C1 segment of cervical spinal cord (tissue), 14 donors: ENCODE measurements around the gene TPSAB1.

Source experiments
- DNase-seq, 14 donors: peaks; one replicate each; lab custom pipeline; 2025; lab: John Stamatoyannopoulos, UW

Gene TPSAB1

GRCh38 chr16:1210461-1210860, 30.0 kb upstream of the TPSAB1 start:
- DNase-seq: no peak

DNA sequence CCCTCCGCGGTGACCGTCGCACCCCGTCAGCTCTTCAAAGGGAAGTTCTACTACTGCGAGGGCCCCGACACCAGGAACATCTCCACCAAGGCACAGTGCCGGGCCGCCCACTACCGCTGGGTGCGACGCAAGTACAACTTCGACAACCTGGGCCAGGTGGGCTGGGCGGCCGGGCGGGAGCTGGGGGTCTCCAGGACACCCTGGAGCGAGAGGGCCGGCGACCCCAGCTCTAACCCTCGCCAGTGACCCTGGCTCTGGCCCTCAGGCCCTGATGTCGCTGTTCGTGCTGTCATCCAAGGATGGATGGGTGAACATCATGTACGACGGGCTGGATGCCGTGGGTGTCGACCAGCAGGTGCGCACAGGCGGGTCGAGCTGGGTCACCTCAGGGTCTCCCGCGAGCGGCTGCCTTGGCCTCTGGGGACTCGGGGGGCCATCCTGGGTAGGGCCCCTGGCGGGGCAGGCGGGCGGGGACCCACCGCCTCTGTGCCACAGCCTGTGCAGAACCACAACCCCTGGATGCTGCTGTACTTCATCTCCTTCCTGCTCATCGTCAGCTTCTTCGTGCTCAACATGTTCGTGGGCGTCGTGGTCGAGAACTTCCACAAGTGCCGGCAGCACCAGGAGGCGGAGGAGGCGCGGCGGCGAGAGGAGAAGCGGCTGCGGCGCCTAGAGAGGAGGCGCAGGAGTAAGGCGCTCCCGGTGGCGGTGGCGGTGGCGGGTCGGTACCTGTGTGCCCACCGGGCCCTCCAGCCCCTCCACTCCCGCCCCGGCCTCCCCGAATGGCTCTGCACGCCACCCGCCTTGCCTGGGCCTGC, 28.8 kb upstream of the TPSAB1 start:
- DNase-seq: no peak

- DNase-seq: no peak
Observed at GRCh38 chr16:1212616-1213194, 27.8 kb upstream of the TPSAB1 start.

- no peak for DNase-seq
Observed at GRCh38 chr16:1213231-1213630, 27.3 kb upstream of the TPSAB1 start.

DNA sequence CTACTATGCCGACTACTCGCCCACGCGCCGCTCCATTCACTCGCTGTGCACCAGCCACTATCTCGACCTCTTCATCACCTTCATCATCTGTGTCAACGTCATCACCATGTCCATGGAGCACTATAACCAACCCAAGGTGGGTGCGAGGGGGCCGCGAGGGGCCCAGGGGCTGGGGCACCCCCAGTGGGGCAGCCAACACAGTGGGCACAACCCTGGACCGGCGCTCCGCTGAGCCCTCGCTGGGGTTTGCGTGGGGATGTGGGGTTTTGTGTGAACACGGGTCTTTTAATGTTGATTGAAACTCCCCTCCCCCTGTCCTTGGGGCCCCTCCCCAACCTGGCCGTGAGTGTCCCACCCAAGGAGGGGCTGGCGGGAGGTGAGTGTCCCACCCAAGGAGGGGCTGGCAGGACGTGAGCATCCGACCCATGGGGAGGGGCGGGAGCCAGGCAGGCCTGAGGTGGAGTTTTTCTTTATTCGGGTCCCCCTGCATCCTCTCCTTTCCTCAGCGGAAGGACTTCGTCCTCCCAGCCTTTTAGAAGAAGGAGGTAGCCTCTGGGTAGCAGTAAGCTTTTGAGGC, 26.6 kb upstream of the TPSAB1 start:
- no peak for DNase-seq

GRCh38 chr16:1214719-1215118, 25.8 kb upstream of the TPSAB1 start:
- DNase-seq: no peak

GRCh38 chr16:1215574-1216295, 24.8 kb upstream of the TPSAB1 start:
- no peak for DNase-seq

GRCh38 chr16:1216296-1216619, 24.2 kb upstream of the TPSAB1 start:
- DNase-seq: no peak

DNA sequence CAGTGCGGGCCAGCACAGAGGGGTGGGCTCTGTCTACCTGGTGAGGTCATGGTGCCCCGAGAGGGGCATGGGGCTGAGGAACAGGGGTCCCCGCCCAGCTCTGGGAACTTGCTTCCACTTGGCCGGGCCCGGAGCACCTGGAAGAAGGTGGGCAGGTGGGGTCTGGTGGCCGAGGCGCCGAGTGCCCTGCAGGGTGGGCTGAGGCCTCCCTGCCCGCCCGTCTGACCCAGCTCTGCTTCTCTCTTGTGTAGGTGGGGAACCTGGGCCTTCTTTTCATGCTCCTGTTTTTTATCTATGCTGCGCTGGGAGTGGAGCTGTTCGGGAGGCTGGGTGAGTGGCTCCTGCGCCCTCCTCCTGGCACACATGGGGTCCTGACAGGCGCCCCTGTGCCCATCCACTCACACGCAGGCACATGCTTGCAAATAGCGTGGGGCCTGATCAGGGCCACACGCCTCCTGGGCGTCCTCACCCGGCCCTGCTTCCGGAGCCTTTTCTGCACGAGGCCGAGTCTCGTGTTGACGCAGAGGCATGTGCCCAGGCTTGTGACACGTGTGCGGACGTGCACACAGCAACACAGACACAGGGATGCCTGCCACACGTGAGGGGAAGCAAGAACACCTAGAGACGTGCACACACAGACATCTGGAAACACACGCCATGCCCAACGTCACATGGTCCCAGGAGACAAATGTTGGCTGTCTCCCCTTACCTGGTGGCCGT, 23.7 kb upstream of the TPSAB1 start:
- no peak for DNase-seq

DNA sequence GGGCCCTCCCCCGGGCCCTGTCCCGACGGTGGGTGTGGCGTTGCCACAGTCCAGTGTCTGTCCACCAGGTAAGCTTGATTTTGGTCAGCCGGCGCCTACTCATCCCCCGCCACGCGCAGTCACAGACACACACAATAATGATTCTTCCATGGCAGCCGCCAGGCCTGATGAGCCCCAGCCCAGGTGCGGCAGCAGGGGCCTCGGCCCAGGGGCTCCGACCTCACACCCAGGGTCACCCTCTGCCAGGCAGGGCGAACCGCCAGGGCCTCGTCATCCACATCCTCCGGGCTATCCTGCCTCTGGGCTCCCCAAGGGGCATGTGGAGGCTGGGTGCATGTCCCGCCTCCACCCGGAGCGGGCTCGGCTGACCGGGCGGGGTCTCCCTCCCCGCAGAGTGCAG, 23.0 kb upstream of the TPSAB1 start:
- DNase-seq: no peak

DNA sequence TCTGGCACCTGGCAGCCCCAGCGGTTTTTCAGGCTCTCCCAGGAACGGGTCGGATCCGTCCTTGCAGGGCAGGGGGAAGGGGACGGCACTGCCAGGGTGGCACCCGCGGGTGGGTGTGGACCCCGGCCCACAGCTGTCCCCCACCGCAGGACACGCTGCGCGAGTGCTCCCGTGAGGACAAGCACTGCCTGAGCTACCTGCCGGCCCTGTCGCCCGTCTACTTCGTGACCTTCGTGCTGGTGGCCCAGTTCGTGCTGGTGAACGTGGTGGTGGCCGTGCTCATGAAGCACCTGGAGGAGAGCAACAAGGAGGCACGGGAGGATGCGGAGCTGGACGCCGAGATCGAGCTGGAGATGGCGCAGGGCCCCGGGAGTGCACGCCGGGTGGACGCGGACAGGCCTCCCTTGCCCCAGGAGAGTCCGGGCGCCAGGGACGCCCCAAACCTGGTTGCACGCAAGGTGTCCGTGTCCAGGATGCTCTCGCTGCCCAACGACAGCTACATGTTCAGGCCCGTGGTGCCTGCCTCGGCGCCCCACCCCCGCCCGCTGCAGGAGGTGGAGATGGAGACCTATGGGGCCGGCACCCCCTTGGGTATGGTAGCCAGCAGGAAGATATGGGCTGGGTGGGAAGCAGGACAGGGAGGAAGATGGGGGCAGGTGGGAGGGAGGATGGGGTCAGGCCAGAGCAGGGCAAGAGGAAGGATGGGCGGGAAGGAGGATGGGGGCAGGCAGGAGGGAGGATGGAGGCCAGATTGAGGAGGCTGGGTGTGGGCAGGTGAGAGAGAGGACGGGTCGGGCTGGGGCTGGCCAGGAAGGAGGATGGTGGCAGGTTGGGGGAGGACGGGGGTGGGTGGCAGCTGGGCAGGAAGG, 22.2 kb upstream of the TPSAB1 start:
- DNase-seq: no peak

DNA sequence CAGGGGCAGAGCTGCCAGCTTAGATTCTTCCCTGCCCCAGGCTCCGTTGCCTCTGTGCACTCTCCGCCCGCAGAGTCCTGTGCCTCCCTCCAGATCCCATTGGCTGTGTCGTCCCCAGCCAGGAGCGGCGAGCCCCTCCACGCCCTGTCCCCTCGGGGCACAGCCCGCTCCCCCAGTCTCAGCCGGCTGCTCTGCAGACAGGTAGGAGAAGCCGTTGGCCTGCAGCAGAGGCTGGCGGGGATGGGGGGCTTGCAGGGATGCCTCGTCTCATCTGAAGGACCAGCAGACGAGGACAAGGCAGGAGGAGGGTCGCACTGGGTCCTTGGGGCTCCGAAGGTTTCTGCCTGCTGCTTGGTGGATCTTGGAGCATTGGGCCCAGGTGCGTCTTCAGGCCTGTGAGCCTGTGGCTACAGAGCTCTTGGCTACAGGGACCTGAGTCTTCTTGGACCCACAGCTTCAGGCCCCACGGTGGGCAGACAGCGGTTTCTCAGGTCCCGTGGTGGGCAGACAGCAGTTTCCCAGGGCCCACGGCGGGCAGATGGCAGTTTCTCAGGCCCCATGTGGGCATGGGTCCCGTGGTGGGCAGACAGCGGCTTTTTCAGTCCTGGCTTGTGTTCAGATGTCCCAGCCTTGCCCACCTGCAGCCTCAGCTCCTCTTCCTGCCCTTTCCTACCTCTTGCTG, 21.4 kb upstream of the TPSAB1 start:
- DNase-seq: no peak

DNA sequence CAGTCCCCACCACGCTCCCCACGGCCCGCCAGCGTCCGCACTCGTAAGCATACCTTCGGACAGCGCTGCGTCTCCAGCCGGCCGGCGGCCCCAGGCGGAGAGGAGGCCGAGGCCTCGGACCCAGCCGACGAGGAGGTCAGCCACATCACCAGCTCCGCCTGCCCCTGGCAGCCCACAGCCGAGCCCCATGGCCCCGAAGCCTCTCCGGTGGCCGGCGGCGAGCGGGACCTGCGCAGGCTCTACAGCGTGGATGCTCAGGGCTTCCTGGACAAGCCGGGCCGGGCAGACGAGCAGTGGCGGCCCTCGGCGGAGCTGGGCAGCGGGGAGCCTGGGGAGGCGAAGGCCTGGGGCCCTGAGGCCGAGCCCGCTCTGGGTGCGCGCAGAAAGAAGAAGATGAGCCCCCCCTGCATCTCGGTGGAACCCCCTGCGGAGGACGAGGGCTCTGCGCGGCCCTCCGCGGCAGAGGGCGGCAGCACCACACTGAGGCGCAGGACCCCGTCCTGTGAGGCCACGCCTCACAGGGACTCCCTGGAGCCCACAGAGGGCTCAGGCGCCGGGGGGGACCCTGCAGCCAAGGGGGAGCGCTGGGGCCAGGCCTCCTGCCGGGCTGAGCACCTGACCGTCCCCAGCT, 20.3 kb upstream of the TPSAB1 start:
- DNase-seq: no peak

GRCh38 chr16:1220841-1221627, 19.5 kb upstream of the TPSAB1 start:
- no peak for DNase-seq

DNA sequence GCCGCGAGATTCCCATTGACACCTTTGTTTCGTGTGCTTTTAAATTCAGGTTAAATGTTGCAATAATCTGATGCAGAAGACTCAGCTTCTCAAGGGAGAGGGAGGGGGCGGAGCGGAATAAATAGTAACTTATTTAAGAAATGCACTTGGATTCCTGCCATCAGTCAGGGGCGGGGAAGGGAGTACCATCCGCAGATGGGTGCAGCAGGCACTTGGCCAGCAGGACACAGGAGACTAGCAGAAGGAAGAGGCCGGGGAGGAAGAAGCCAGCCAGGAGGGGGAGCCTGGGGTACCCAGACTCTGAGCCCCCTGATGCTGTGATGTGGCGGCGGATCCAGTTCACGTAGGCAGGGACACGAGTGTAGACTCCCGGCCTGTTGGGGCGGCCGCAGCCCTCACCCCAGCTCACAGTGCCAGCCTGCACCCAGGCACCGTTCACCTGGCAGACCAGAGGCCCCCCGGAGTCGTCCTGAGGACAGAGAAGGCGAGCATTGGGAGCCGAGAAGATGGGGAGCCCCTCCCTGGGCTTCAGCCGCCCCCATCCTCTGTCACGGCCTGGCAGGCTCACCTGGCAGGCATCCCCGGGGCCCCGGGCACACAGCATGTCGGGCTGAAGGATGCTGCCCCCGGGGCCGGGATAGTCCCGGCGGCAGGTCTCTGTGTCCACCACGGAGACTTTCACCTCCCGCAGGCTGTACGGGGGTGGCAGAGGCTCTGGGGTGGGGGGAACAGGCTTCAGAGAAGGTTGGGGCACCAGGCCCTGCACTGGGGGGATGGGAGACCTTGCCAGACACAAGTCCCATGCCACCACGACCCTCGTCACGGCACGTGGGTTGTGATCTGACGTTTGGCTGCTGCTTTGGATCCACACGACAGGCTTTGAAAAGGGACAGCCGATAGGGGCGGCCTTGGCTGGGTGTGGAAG, 18.6 kb upstream of the TPSAB1 start:
- no peak for DNase-seq

DNA sequence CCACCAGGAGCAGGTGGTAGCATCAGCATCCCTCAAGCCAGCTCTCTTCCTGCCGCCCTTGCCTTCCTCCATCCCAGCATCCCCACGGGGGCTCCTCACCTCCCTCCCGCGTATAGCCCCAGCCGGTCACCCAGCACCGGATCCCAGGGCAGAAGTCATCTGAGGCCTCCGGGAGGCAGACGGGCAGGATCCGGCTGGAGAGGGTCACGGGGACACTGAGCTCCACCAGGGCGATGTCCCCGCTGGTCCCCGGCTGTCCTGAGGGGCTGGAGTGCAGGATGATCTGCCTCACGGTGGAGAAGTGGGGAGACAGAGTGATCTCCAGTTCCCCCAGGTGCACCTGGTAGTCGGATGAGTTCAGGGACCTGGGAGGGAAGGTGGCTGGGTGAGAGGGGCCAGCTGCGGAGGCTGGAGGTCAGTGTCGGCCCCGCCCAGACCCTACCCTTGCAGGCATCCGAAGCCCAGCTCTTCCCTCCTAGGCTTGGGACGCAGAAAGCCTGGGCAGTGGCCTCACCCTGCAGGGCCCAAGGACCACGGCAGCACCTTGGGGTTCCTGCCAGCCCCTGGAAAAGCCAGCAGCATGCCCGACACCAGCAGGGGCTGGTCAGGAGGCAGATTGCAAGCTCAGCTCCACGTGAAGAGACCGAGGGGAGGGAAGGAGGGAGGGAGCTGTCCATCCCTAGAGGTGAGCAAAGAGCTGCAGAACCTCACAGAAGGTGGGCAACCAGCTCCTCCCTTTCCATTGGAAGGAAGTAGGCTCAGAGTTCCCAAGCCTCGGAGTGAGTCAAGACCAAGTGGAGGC, 17.8 kb upstream of the TPSAB1 start:
- DNase-seq: no peak
